HG03439 (cell line): ENCODE data around the gene SNIP1.
"Not testable (repeated sequence)": the region's sequence is repeated elsewhere in the genome, so short reads cannot be mapped to it uniquely, and the experiment has no call there.

Source experiments
- ATAC-seq: cut with Tn5 transposase; IDR thresholded peaks from one replicate; pipeline ENCODE4 v1.9.1; 2021; ENCODE audit warnings: mild to moderate bottlenecking, moderate library complexity; ENCODE audit not compliant: unreplicated experiment

Gene SNIP1, protein sequence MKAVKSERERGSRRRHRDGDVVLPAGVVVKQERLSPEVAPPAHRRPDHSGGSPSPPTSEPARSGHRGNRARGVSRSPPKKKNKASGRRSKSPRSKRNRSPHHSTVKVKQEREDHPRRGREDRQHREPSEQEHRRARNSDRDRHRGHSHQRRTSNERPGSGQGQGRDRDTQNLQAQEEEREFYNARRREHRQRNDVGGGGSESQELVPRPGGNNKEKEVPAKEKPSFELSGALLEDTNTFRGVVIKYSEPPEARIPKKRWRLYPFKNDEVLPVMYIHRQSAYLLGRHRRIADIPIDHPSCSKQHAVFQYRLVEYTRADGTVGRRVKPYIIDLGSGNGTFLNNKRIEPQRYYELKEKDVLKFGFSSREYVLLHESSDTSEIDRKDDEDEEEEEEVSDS

DNA sequence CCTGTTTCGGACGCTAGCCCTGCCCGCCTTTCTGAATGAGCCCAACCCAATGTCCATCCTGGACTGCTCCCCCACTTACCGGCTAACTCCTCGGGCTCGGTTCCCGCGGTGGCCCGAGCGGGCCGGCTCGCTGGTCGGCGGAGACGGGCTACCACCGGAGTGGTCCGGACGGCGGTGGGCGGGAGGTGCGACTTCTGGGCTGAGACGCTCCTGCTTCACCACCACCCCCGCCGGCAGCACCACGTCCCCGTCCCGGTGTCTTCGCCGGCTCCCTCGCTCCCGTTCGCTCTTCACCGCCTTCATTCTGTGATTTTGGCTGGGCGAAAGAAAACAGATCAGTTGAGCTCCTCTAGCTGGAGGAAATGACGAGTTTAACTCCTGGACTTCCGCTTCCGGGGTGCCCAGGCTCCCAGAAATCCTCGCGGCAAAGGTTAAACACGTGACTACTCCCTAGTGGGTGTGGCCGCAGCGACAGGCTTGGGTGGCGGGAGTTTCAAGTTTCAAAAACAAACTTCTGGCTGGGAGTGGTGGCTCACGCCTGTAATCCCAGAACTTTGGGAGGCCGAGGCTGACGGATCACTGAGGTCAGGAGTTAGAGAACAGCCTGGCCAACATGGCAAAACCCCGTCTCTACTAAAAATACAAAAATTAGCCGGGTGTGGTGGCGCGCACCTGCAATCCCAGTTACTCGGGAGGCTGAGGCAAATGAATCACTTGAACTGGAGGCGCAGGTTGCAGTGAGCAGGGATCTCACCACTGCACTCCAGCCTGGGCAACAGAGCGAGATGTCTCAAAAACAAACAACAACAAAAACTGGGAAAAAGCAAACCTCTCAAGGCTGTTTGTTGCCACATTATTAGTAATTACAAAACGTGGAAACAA lies at the start of gene SNIP1:
Gene SNIP1, minus strand, starts transcription at position 367 of the 882 bp plus-strand sequence. Its CDS starts 64 bp downstream, at position 303.
- peak; percentile 89 for ATAC-seq

DNA sequence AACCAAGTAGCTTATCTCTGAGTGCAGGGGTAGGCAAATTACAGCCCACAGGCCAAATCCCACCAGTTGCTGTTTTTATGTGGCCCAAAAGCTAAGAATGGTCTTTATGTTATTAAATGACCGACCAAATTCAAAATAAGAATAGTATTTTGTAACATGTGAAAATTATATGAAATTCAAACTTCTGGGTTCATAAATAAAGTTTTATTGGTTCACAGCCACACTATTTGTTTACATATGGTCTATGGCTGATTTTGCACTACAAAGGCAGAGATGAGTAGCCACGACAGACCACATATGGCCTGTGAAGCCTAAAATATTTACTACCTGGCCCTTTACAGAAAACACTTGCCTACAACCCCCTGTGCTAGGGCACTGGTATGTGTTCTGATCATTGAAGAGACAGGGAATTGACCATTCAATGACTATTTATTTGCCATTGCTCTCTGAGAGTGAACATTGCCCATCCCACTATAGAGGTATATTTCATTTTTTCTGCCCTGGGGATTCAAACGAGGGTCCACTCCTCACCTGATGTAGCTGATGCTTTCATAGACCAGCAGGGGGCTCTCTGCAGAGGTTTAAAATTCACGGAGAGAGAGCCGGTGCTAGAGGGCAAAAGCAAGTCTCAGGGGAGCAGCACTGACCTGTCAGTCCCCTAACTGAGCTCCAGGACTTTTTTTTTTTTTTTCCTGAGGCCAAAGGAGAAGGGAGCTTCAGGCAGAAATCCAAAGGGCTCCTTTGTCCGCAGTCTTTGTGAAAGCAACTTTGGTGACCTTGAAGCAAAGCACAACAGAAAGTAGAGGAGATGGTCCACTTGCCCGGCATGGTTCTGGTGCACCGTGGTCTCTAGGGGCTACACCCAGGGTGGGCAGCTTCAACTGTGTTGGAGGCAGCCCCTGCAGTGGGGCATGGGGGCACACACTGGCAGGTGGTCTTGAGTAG lies 48.9 kb upstream of the SNIP1 start:
- ATAC-seq = no peak

DNA sequence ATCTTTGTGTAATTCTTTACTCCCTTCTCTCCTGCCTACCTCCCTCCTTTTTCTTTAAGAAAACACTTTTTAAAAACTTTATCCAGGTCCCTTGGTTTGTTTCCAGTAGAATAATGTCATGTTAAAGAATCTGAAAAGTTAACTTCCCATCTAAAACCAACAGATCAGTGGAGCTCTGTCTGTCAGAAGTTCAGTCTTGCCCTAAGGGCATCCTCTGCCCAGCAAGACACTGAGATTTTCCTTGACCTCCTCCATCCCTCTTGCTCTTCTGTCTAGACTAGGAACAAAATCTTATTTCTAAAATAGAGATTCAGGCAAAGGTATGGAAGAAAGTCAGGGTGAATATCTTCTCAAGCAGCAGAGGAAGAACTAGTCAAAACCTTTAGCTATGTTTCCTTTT lies 47.3 kb upstream of the SNIP1 start:
- no peak for ATAC-seq

DNA sequence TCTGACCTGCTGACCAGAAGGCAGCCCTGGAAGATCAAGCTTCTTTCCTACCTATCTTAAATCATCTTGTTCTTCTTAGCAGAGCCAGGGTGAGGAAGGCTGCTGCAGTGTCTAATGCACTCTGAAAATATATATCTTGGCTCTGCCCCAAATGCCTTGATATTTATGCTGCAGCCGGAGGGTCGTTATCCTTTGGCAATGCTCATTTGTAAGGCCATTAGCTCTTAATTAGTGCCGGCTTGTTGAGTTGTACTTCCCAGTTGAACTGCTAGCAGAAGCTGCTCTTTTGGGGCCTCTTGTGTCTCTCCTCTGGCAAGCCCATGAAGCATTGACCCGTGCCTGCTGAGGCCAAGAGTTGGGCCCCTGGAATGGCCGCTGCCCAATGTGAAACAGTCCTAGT lies 45.8 kb upstream of the SNIP1 start:
- no peak for ATAC-seq

DNA sequence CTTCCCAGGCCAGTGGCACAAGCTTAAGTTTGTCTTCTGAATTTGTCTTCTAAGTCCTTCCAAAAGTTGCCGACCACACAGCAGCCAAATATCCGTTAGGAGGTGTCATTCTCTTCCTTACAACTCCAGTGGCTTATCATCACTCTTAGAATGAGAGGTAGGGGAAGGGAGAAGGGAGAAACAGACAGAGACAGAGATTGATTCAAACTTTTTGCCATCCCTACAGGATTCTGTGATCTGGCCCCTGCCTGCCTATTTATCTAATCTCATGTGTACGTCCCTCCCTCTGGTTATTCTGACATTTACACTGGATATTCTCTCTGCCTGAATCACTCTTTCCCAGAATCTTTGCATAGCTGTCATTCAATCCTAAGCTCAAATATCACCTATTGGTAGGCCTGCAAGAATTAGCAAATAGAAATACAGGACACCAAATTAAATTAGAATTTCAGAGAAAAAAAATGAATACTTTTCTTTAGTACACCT lies 42.1 kb upstream of the SNIP1 start:
- ATAC-seq = peak; percentile 5

DNA sequence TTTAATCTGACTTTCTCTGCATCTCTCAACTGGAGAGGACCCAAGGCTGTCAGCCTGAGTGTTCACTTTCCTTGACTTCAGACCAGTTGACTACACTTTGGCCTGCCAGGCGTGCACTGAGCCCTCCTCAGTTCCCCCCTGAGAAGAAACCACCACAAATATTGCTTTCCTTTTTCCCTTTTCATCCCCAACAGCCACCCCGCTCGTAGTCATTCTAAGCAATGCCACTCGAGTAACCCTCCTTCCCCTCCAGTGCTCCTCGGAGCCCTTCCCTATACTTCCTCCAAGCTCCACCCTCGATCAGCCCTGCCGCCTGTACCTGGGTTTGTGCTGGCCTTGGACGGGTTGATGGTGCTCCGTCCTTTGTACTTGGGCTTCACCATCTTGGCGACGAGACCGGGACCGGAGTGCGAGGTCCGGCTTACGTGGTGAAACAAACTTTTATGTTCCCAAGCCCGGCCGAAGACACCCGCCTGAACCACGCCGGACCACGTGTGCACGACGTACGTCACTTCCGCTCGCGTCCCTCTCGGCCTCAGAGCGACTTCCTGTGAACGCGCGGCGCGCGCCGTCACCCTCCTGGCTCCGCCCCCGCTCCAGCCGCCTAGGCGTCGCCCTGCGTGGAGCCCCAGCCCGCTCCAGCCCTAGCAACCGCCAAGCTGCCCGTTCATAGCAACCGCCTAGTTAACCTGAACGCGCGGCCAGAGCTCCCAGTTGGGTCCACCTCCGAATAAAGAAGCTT lies 41.5 kb upstream of the SNIP1 start, which contains the start of gene GNL2:
Gene GNL2, minus strand, starts transcription at position 498 of the 742 bp plus-strand sequence. Its CDS starts 115 bp downstream, at position 383.
- ATAC-seq = peak; percentile 96

DNA sequence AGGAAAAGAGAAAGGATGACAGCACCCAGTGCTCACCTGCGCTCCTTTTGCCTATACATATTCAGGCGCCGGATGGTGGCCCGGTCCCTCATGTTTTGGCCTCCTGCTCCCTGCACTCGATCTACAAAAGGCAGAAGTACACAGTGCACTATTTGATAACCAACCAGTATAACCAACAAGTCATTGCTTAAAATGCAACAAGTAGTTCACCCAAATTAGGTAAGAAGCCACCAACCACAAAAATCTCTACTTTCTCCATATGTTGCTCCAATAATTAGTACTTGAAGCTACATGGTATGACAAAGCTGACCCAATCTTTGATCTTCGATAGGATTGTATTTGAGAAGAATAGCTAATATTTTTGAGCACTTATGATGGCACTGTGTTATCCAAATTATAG lies 39.6 kb upstream of the SNIP1 start:
- ATAC-seq = no peak

DNA sequence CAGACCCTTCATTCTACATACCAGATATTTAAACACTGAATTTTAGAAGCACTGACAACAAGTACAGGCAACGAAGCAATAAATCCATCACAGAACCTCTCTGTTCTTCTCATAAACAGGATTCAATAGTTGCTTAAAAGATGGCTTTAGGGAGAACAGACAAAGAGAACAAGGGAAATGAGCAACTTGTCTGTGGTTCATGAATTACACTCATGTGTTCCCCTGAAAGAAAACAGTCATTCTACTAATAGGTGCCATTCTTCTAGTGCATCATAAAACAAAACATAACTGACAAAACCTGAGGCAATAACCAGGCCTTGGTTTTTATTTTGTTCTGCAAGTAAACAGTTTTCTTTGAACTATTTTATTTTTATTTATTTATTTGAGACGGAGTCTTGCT lies 34.8 kb upstream of the SNIP1 start:
- no peak for ATAC-seq

GRCh38 chr1:37584544-37584943 lies 30.5 kb upstream of the SNIP1 start:
- ATAC-seq = not testable (repeated sequence)

GRCh38 chr1:37575692-37576091 lies 21.6 kb upstream of the SNIP1 start:
- no peak for ATAC-seq

DNA sequence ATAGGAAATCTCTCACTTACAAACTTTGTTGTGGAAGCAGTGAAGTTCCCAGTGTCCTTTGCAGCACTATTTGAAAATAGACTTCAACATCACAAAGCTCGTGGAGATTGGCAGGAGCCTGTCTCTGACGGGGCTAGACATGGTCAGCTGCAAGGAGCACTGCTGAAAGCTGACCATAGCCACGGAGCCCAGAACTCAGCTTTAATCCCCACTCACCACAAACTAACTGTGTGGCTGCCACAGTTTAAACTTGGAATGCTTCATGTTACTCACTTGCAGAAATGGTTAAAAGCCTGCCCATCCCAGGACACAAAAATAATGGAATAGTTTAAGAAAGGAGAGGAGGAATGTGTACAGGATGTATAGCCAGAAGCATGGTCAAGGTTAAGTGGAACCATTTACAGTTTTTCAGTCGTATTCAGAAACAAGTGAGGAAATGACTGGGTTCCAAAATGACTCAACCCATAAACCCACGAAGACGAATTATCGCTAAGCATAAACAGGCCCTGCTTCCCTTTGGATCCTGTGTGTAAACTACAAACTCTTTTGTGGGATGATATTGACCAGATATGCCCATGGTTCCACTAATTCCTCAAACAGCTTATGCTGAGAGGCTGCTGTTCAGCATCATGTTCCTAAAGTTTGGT lies 20.9 kb upstream of the SNIP1 start:
- no peak for ATAC-seq

DNA sequence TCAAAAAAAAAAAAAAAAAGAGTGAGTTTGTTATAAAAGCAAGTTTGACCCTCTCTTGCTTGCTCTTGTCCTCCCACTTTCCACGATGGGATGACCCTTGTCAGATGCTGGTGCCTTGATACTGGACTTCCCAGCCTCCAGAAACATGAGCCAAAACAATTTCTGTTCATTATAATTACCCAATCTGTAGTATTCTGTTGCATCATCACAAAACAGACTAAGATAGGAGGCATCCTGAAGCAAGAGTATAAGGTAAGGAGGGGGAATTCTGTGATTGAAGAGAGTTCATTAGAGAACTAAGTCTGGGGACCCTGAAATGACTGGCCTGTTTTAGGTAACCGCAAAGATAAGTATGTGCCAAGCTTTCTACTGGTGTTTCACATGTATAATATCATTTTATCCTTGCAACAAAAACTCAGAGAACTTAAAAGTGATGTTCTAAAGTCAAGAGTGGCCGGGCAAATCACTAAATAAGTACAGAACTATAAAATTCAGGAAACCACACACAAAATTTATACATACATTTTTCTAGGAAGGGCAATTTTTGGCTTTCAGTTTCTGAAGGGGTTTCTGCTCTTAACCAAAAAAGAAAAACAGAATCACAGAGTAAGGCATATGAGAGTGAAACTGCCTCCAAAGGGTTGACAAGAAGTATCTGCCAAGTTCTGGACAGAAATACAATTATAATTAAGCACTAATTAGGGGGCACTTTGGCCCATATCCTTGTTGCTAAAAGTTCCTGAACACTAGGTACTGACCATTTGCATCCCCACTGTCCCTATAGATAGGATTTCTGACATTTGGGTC lies 16.6 kb upstream of the SNIP1 start:
- no peak for ATAC-seq

DNA sequence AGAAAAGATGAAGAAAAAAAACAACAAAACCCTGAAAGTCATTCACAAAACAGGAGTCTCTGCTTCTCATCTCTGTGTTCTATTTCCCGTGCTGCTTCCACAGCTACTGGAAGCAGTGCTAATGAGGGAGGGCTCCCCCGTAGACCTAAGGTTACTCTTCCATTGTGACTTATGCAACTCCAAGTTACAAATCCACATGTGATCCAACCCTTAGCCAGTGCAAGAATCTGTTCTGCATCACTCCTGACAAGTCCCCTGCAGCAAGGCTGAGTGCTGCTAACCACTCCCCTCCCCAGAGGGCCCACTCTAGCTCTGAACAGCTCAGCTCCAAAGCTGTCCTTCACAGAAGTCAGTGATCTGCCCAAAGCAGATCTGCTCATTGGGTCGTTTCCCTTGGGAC lies 12.9 kb upstream of the SNIP1 start:
- no peak for ATAC-seq

- ATAC-seq = no peak
These were observed 10.8 kb upstream of the SNIP1 start for GRCh38 chr1:37564892-37565291.

DNA sequence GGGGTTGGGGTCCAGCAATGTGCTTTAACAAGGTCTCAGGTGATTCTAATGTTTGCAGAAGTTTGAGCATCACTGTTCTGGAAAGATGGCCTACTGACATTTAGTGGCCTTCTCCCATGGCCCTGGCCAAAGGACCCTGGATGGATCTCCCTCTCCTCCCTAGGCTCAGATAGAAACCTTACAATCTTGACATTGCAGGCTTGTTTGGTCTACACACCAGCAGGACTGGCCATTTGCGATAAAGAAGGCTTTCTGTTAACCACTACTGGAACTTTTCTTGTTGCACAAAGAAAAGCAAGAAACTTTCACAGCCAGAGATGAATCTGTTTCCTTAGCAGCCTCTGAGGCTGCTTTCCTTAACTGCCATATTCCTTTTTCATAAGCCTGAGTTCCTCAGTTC lies 8.9 kb upstream of the SNIP1 start:
- ATAC-seq = no peak

- ATAC-seq = no peak
These were observed 7.3 kb upstream of the SNIP1 start for GRCh38 chr1:37561133-37562132.

GRCh38 chr1:37560401-37561132 lies 6.5 kb upstream of the SNIP1 start:
- no peak for ATAC-seq
